HepG2 (cell line): ENCODE results near the gene SSC5D. TPM values are rescaled to one million over a fixed set of nuclear protein-coding genes. Genes with fewer than 3 reads are reported as not detected.

Source experiments
- ATF7-NPFF ChIP-seq: sonication (generic); formaldehyde crosslinking; IDR thresholded peaks from 2 replicates; pipeline ENCODE4 v1.8.1; 2023; ENCODE audit warnings: mild to moderate bottlenecking, low read depth, missing genetic modification reagents, moderate library complexity
- KAT7 ChIP-seq: IDR thresholded peaks from 2 replicates; pipeline ENCODE4 v1.6.1; 2018; ENCODE audit warnings: borderline replicate concordance, missing compliant biosample characterization
- MYNN ChIP-seq: sonication (generic); formaldehyde crosslinking; IDR thresholded peaks from 2 replicates; pipeline ENCODE4 v1.4.0; 2020; ENCODE audit warnings: mild to moderate bottlenecking, low read depth, missing genetic modification reagents
- NFRKB ChIP-seq: fragments of 450-650 bp; IDR thresholded peaks from 2 replicates; pipeline ENCODE4 v1.6.1; 2017
- NR2C2 ChIP-seq: sonication (generic); formaldehyde crosslinking; IDR thresholded peaks from 2 replicates; pipeline ENCODE4 v1.4.0; 2020; ENCODE audit warnings: missing genetic modification reagents, mild to moderate bottlenecking, moderate library complexity, borderline replicate concordance
- RERE ChIP-seq: IDR thresholded peaks from 2 replicates; pipeline ENCODE4 v1.6.1; 2016; ENCODE audit warnings: low read depth, missing genetic modification reagents, missing compliant biosample characterization
- TFDP2 ChIP-seq: sonication (generic); formaldehyde crosslinking; IDR thresholded peaks from 2 replicates; pipeline ENCODE4 v1.4.0; 2020; ENCODE audit warnings: missing genetic modification reagents
- TOPORS ChIP-seq: sonication (generic); formaldehyde crosslinking; IDR thresholded peaks from 2 replicates; pipeline ENCODE4 v1.8.0; 2023; ENCODE audit warnings: mild to moderate bottlenecking, missing genetic modification reagents
- ZFP62 ChIP-seq: sonication (generic); formaldehyde crosslinking; IDR thresholded peaks from 2 replicates; pipeline ENCODE4 v1.4.0; 2020; ENCODE audit warnings: missing genetic modification reagents
- ZNF274 ChIP-seq: sonication (generic); formaldehyde crosslinking; IDR thresholded peaks from 2 replicates; pipeline ENCODE4 v1.5.1; 2020; ENCODE audit warnings: mild to moderate bottlenecking, missing genetic modification reagents
- ZNF460 ChIP-seq: sonication (generic); formaldehyde crosslinking; IDR thresholded peaks from 2 replicates; pipeline ENCODE4 v1.5.1; 2020; ENCODE audit warnings: missing genetic modification reagents, mild to moderate bottlenecking, borderline replicate concordance
- ZNF674 ChIP-seq: sonication (generic); formaldehyde crosslinking; IDR thresholded peaks from 2 replicates; pipeline ENCODE4 v1.5.0; 2020; ENCODE audit warnings: low read depth, mild to moderate bottlenecking, missing genetic modification reagents
- ZNF773 ChIP-seq: sonication (generic); formaldehyde crosslinking; IDR thresholded peaks from 2 replicates; pipeline ENCODE4 v1.4.0; 2020; ENCODE audit warnings: missing genetic modification reagents, borderline replicate concordance
- polyA plus RNA-seq, 8 experiments: library from polyadenylated mRNA; depleted of rRNA in 3 of 8; stranded (reverse) in 7 of 8; unstranded in 1 of 8; fragments of >200 nt; fragmentation: Illumina TruSeq in 4 of 8; extraction: Trizol in 4 of 8; gene quantifications; 2 replicates each; pipeline versions ENCODE4 v1.2.1 to v1.2.3, GENCODE V29; 2011 to 2016; ENCODE audit warnings: low read depth in 4 of 8, missing spikeins in 1 of 8, mixed read lengths in 1 of 8; ENCODE audit not compliant: insufficient read depth in 1 of 8
- total RNA-seq, 5 experiments: library from RNA; depleted of rRNA; stranded (reverse); fragments of >200 nt; fragmentation: Illumina TruSeq; extraction: Trizol; gene quantifications; 2 replicates each; pipeline ENCODE4 v1.2.3, GENCODE V29; 2016; ENCODE audit warnings: low read depth in 1 of 5
- TF ChIP-seq, protein P1 (sequence below): IDR thresholded peaks from 2 replicates; pipeline ENCODE4 v1.6.1; 2016; ENCODE audit warnings: missing compliant biosample characterization, missing genetic modification reagents, borderline replicate concordance
- TF ChIP-seq, protein P2 (sequence below): sonication (generic); formaldehyde crosslinking; IDR thresholded peaks from 2 replicates; pipeline ENCODE4 v1.8.1; 2023; ENCODE audit warnings: mild to moderate bottlenecking, inconsistent platforms, moderate library complexity, missing genetic modification reagents, borderline replicate concordance
- TF ChIP-seq, protein P3 (sequence below): IDR thresholded peaks from 2 replicates; pipeline ENCODE4 v1.6.1; 2018; ENCODE audit warnings: missing genetic modification reagents
- TF ChIP-seq, protein P4 (sequence below): IDR thresholded peaks from 2 replicates; pipeline ENCODE4 v1.6.1; 2018; ENCODE audit warnings: missing genetic modification reagents, mild to moderate bottlenecking, missing compliant biosample characterization

The SSC5D gene
- total and polyA plus RNA-seq, 2 of the 13 experiments (the other 11 are each of a cell fraction or from before 2014, with no cell fraction given), result not detected

DNA sequence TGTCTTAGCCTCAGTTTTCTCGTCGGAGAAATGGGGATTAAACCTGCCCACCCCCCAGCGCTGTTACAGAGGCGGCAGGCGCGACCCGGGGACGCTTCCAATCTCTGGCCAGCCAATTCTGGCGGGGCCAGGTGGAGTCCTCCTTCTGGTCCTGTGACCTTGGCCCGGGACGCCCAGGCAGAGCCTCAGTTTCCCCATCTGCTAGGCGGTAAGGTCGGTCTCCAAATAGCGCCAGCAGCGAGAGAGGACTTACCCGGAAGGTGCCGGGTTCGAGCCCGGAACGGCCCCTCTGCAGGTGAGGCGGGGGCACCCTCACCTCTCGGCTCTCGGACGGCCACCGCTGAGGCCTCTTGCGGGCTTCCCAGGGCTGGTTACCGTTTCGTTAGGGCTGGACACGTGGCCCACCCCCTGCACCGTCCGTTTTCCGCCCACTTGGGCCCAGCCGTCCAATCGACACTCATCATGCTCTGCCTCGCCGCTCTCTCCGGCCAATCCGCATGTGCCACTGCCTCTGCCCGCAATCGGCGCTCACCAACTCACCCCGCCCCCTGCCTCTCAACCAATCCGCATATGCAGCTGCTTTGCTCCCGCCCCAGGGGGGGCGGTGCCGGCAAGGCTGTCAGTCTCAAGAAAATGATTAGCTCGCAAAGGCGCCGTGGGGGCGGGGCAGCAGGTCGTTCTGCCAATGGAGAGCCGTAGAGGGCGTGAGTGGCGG is 26.8 kb upstream of the SSC5D start, which contains the start of gene ISOC2 (continued):
- TF ChIP-seq, protein P1, sequence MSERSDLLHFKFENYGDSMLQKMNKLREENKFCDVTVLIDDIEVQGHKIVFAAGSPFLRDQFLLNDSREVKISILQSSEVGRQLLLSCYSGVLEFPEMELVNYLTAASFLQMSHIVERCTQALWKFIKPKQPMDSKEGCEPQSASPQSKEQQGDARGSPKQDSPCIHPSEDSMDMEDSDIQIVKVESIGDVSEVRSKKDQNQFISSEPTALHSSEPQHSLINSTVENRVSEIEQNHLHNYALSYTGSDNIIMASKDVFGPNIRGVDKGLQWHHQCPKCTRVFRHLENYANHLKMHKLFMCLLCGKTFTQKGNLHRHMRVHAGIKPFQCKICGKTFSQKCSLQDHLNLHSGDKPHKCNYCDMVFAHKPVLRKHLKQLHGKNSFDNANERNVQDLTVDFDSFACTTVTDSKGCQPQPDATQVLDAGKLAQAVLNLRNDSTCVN (CRISPR knock-in tag), result no peak
- TF ChIP-seq KAT7 (CRISPR knock-in tag) (peak; percentile 74; the same call in 1 of the 2 replicates), ZFP62 (CRISPR knock-in tag) (no peak), NFRKB (no peak), ZNF274 (CRISPR knock-in tag) (0 out of 2 replicates have a peak, but pooled peaks have one; percentile 51), RERE (no peak), TFDP2 (CRISPR knock-in tag) (peak; percentile 78), NR2C2 (CRISPR knock-in tag) (peak; percentile 40; the same call in 1 of the 2 replicates), ZNF773 (CRISPR knock-in tag) (no peak), ZNF460 (CRISPR knock-in tag) (no peak), MYNN (no peak), TOPORS (CRISPR knock-in tag) (peak; percentile 77; the same call in 1 of the 2 replicates), ATF7-NPFF (CRISPR knock-in tag) (peak; percentile 29), ZNF674 (CRISPR knock-in tag) (no peak)
- TF ChIP-seq, protein P2, sequence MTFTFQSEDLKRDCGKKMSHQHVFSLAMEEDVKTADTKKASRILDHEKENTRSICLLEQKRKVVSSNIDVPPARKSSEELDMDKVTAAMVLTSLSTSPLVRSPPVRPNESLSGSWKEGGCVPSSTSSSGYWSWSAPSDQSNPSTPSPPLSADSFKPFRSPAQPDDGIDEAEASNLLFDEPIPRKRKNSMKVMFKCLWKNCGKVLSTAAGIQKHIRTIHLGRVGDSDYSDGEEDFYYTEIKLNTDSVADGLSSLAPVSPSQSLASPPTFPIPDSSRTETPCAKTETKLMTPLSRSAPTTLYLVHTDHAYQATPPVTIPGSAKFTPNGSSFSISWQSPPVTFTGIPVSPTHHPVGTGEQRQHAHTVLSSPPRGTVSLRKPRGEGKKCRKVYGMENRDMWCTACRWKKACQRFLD (CRISPR knock-in tag), result no peak
- TF ChIP-seq, protein P3, sequence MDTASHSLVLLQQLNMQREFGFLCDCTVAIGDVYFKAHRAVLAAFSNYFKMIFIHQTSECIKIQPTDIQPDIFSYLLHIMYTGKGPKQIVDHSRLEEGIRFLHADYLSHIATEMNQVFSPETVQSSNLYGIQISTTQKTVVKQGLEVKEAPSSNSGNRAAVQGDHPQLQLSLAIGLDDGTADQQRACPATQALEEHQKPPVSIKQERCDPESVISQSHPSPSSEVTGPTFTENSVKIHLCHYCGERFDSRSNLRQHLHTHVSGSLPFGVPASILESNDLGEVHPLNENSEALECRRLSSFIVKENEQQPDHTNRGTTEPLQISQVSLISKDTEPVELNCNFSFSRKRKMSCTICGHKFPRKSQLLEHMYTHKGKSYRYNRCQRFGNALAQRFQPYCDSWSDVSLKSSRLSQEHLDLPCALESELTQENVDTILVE (CRISPR knock-in tag), result 0 out of 2 replicates have a peak, but pooled peaks have one; percentile 42
- TF ChIP-seq, protein P4, sequence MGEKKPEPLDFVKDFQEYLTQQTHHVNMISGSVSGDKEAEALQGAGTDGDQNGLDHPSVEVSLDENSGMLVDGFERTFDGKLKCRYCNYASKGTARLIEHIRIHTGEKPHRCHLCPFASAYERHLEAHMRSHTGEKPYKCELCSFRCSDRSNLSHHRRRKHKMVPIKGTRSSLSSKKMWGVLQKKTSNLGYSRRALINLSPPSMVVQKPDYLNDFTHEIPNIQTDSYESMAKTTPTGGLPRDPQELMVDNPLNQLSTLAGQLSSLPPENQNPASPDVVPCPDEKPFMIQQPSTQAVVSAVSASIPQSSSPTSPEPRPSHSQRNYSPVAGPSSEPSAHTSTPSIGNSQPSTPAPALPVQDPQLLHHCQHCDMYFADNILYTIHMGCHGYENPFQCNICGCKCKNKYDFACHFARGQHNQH, result peak; percentile 51; the same call in 1 of the 2 replicates
